ENCODE measurements around the gene NNMT.

NNMT gene

GRCh38 chr11:114282488-114282887 lies 13.7 kb upstream of the NNMT start:
- Histone ChIP-seq H3K36me3 (no peaks in the 10 kb centered on the region), H4K20me1 (no peaks in the 10 kb centered on the region), H3K27ac (no peak overlapping the region), H3K4me2 (no peak overlapping the region), H3K4me1 (no peaks in the 10 kb centered on the region), H3K4me3 (no peak overlapping the region), H3K27me3 (no peaks in the 10 kb centered on the region), H3K9me3 (no peaks in the 10 kb centered on the region), H3K9ac (no peak overlapping the region)
- TF ChIP-seq Cebpa-rat (IDR thresholded peaks at IDR 0.05): no peak

DNA sequence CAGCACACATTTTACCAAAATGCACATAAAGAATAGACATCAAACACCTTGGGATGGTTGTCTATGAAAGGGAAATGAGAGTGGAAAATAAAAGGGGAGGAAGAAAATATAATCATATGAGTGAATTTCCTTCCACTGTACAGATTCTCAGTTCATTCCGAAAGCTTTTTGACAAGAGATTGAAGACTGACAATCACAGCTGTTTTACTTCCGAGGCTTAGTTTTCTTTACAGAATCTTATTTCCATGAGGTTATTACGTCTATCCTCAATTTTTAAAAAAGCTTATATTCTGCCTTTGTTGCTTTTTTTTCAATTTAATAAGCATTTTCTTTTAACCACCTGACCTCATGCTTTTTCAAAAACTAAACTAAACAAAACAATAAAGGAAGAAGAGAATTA lies 12.8 kb upstream of the NNMT start:
- no peaks in the 10 kb centered on the region for H3K4me1 ChIP-seq
- H3K9me3 ChIP-seq: no peaks in the 10 kb centered on the region
- H3K4me3 ChIP-seq: no peak overlapping the region
- H3K27ac ChIP-seq: no peak overlapping the region
- no peak for TF ChIP-seq Cebpa-rat (IDR thresholded peaks at IDR 0.05)
- no peaks in the 10 kb centered on the region for H3K36me3 ChIP-seq
- H4K20me1 ChIP-seq: no peaks in the 10 kb centered on the region
- H3K9ac ChIP-seq: no peak overlapping the region
- H3K27me3 ChIP-seq: no peaks in the 10 kb centered on the region
- H3K4me2 ChIP-seq: no peak overlapping the region

GRCh38 chr11:114284021-114284420 lies 12.2 kb upstream of the NNMT start:
- TF ChIP-seq Cebpa-rat (IDR thresholded peaks at IDR 0.05): no peak
- H3K4me3 ChIP-seq: no peak overlapping the region
- H3K27ac ChIP-seq: no peak overlapping the region
- H3K27me3 ChIP-seq: no peaks in the 10 kb centered on the region
- no peaks in the 10 kb centered on the region for H3K9me3 ChIP-seq
- no peaks in the 10 kb centered on the region for H3K4me1 ChIP-seq
- H3K36me3 ChIP-seq: no peaks in the 10 kb centered on the region
- no peak overlapping the region for H3K4me2 ChIP-seq
- H4K20me1 ChIP-seq: no peaks in the 10 kb centered on the region
- H3K9ac ChIP-seq: no peak overlapping the region

- H3K36me3 ChIP-seq: no peaks in the 10 kb centered on the region
- no peaks in the 10 kb centered on the region for H3K9me3 ChIP-seq
- no peak overlapping the region for H3K4me2 ChIP-seq
- no peak overlapping the region for H3K27ac ChIP-seq
- no peaks in the 10 kb centered on the region for H3K4me1 ChIP-seq
- no peaks in the 10 kb centered on the region for H3K27me3 ChIP-seq
- H3K4me3 ChIP-seq: no peak overlapping the region
- TF ChIP-seq Cebpa-rat (IDR thresholded peaks at IDR 0.05): no peak
- H4K20me1 ChIP-seq: no peaks in the 10 kb centered on the region
- H3K9ac ChIP-seq: no peak overlapping the region
These were observed 11.3 kb upstream of the NNMT start for GRCh38 chr11:114284914-114285313.

DNA sequence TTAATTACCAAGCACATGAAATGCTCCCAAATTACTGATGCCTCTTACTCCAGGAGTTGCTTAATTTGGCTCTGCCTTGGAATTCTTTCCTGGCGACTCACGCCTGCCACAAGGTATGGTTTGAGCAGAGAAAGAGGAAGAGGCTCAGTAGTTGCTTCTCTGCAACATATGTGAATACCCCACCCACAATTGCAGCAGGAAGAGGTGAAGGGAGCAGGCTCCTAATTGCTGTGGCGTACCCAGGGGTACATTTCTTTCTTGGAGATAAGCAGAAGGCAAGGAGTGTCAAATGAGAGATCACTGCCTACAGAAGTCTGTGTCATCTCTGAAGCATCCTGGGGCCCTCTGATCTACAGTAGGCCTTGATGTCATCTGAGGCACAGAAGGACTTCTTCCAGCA lies 10.6 kb upstream of the NNMT start:
- Histone ChIP-seq H3K27ac (no peak overlapping the region), H3K4me3 (no peak overlapping the region), H3K27me3 (no peaks in the 10 kb centered on the region), H3K36me3 (no peaks in the 10 kb centered on the region), H3K9me3 (no peaks in the 10 kb centered on the region), H3K4me1 (no peaks in the 10 kb centered on the region), H3K9ac (no peak overlapping the region), H3K4me2 (no peak overlapping the region), H4K20me1 (no peaks in the 10 kb centered on the region)
- no peak for TF ChIP-seq Cebpa-rat (IDR thresholded peaks at IDR 0.05)

DNA sequence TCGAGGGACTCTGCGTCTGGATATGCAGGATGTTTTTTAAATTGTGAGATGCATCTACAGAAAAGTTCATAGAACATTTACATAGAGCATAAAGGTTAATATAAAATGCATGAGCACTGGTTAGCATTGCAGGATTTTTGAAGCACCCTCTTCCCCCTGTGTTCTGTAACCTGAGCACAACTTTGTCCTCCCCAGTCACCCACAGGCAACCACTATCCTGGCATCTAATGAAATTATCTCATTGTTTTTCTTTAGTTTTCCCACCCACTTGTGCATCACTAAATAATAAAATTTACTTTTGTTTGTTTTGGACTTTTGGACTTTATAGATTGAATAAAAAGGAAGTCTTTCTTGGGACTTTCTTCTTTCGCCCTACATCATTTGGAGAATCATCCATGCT lies 10.0 kb upstream of the NNMT start:
- no peaks in the 10 kb centered on the region for H3K27me3 ChIP-seq
- no peak overlapping the region for H3K4me2 ChIP-seq
- H3K27ac ChIP-seq: no peak overlapping the region
- no peak overlapping the region for H3K4me3 ChIP-seq
- H3K36me3 ChIP-seq: no peaks in the 10 kb centered on the region
- H3K9ac ChIP-seq: no peak overlapping the region
- no peaks in the 10 kb centered on the region for H3K9me3 ChIP-seq
- H3K4me1 ChIP-seq: no peaks in the 10 kb centered on the region
- TF ChIP-seq Cebpa-rat (IDR thresholded peaks at IDR 0.05): no peak
- no peaks in the 10 kb centered on the region for H4K20me1 ChIP-seq

- no peak for TF ChIP-seq Cebpa-rat (IDR thresholded peaks at IDR 0.05)
- Histone ChIP-seq H3K27me3 (no peaks in the 10 kb centered on the region), H3K27ac (no peak overlapping the region), H3K9ac (no peak overlapping the region), H3K36me3 (no peaks in the 10 kb centered on the region), H3K4me2 (no peak overlapping the region), H4K20me1 (no peaks in the 10 kb centered on the region), H3K4me1 (no peaks in the 10 kb centered on the region), H3K9me3 (no peaks in the 10 kb centered on the region), H3K4me3 (no peak overlapping the region)
These were observed 9.0 kb upstream of the NNMT start for GRCh38 chr11:114287154-114287553.

DNA sequence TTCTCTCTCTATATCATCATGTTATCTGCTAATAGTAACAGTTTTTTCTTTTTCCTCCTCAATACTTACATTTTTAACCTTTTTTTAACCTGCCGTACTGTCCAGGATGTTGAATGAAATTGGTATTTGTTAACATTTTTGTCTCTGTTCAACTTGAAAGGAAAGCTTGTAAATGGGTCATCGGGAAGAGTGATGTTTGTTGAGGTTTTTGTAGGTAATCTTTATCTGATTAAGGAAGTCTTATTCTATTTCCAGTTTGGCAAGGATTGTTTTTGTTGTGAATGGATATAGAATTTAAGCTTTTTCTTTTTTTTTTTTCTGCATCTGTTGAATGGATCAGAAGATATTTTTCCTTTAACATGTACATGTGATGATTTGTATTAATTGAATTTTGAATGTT lies 8.1 kb upstream of the NNMT start:
- no peaks in the 10 kb centered on the region for H3K4me1 ChIP-seq
- no peak overlapping the region for H3K27ac ChIP-seq
- no peak for TF ChIP-seq Cebpa-rat (IDR thresholded peaks at IDR 0.05)
- no peaks in the 10 kb centered on the region for H4K20me1 ChIP-seq
- H3K4me2 ChIP-seq: no peak overlapping the region
- no peaks in the 10 kb centered on the region for H3K27me3 ChIP-seq
- no peak overlapping the region for H3K4me3 ChIP-seq
- H3K9me3 ChIP-seq: no peaks in the 10 kb centered on the region
- H3K9ac ChIP-seq: no peak overlapping the region
- no peaks in the 10 kb centered on the region for H3K36me3 ChIP-seq

DNA sequence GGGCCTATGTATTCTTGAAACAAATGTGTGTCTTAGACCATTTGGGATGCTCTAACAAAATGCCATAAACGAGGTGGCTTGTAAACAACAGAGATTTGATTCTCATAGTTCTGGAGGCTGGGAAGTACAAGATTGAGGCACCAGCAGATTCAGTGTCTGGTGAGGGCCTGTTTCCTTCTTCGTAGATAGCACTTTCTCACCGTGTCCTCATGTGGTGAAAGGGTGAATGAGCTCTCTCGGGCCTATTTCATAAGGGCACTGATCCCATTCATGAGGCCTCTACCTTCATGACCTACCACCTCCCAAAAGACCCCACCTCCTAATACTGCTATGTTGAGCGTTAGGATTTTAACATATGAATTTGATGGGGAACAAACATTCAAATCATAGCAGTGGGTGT lies 6.4 kb upstream of the NNMT start:
- H3K9me3 ChIP-seq: no peaks in the 10 kb centered on the region
- H3K9ac ChIP-seq: no peak overlapping the region
- no peak for TF ChIP-seq Cebpa-rat (IDR thresholded peaks at IDR 0.05)
- H3K4me2 ChIP-seq: no peak overlapping the region
- no peaks in the 10 kb centered on the region for H3K36me3 ChIP-seq
- no peaks in the 10 kb centered on the region for H3K4me1 ChIP-seq
- no peaks in the 10 kb centered on the region for H3K27me3 ChIP-seq
- H4K20me1 ChIP-seq: no peaks in the 10 kb centered on the region
- H3K27ac ChIP-seq: no peak overlapping the region
- H3K4me3 ChIP-seq: no peak overlapping the region

GRCh38 chr11:114290503-114291235 lies 5.5 kb upstream of the NNMT start:
- H3K4me1 ChIP-seq: no peaks in the 10 kb centered on the region
- H3K36me3 ChIP-seq: no peaks in the 10 kb centered on the region
- no peak for TF ChIP-seq Cebpa-rat (IDR thresholded peaks at IDR 0.05)
- H3K27me3 ChIP-seq: no peaks in the 10 kb centered on the region
- no peaks in the 10 kb centered on the region for H4K20me1 ChIP-seq
- H3K9ac ChIP-seq: no peak overlapping the region
- no peak overlapping the region for H3K27ac ChIP-seq
- no peak overlapping the region for H3K4me3 ChIP-seq
- H3K9me3 ChIP-seq: no peaks in the 10 kb centered on the region
- no peak overlapping the region for H3K4me2 ChIP-seq

- H4K20me1 ChIP-seq: no peaks in the 10 kb centered on the region
- no peak overlapping the region for H3K27ac ChIP-seq
- H3K36me3 ChIP-seq: no peaks in the 10 kb centered on the region
- no peak overlapping the region for H3K9ac ChIP-seq
- H3K27me3 ChIP-seq: no peaks in the 10 kb centered on the region
- H3K4me2 ChIP-seq: no peak overlapping the region
- no peaks in the 10 kb centered on the region for H3K9me3 ChIP-seq
- no peaks in the 10 kb centered on the region for H3K4me1 ChIP-seq
- no peak overlapping the region for H3K4me3 ChIP-seq
- no peak for TF ChIP-seq Cebpa-rat (IDR thresholded peaks at IDR 0.05)
These were observed 4.8 kb upstream of the NNMT start for GRCh38 chr11:114291381-114291780.

Measured in BLaER1 (cell line).